ENCODE measurements around the gene ZNF710. TPM values are rescaled to one million over a fixed set of nuclear protein-coding genes. Genes with fewer than 3 reads are reported as not detected.

ZNF710 gene
- total and polyA plus RNA-seq, 9 of the 15 experiments (the other 6 are each of a cell fraction or from before 2014, with no cell fraction given), result 0.56 to 14.2 (median 5.2) TPM

DNA sequence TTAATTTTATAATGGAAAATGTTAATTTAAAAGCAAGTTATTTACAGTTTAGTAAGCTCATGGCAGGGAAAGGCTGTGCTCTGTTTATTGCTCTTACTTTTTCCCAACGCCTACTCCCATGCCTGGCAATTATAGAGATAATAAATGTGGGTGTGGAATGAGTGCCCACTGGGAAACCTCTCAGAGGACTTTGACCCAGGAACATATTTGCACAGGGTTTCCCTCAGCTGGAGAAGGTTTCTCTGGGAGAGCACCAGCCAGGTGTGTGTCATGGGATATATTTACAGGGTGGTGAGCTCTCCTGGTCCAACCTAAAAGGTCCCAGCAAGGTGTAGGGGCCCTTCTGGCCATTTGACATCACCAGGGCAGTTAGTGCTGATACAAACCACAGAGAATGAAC lies 27.9 kb downstream of the ZNF710 start:
- no peaks in the 10 kb centered on the region for H3K27me3 ChIP-seq (ENCODE audit: control insufficient read depth in 2 of 2, insufficient read depth in 2 of 2, low read length in 2 of 2)
- BruUV-seq (replicated peaks), result no TSS peak
- ATAC-seq, result no peak
- POLR2A ChIA-PET, result interaction anchor here (0.5 kb wide), 1 partner anchor 9 kb away, joined by 3 read pairs; no protein-coding TSS in a partner anchor
- CTCF ChIA-PET (ENCODE audit: low intra/inter-chr PET ratio), result no interaction called here
- intact Hi-C loops (cut with micrococcal nuclease) (no loop called here), in situ Hi-C loops (cut with MboI) (no loop called here)
- no peak for FAIRE-seq
- no peaks in the 10 kb centered on the region for H3K9me3 ChIP-seq (replicated peaks; ENCODE audit: control insufficient read depth, insufficient read depth, low read depth, low read length)
- no peaks in the 10 kb centered on the region for H3K79me2 ChIP-seq (ENCODE audit: control insufficient read depth, insufficient read depth, low read length)
- no peaks in the 10 kb centered on the region for H3K36me3 ChIP-seq (ENCODE audit: control insufficient read depth, insufficient read depth, low read length)
- H3K9me1 ChIP-seq (ENCODE audit: control insufficient read depth, insufficient read depth, low read length), result no peaks in the 10 kb centered on the region
- no peak overlapping the region for H3K4me2 ChIP-seq (ENCODE audit: insufficient read depth, low read length)
- peaks cover 0 to 9% of the 10 kb centered on the region in 2 experiments; a peak in 3 of 5 replicates for H3K4me1 ChIP-seq (replicated peaks in 1 of 2; ENCODE audit: control insufficient read depth in 2 of 2, insufficient read depth in 2 of 2, low read length in 2 of 2)
- DNase-seq (ENCODE audit: extremely low read depth in 1 of 4, low spot score in 3 of 4), result no peak
- 53% methylated on average over 1 of the region's 1 CpG for WGBS (ENCODE audit: insufficient coverage, low coverage, missing lambda C conversion rate)
- no peak overlapping the region for H3K27ac ChIP-seq (ENCODE audit: extremely low read depth, low read depth, low read length)
- H3K9ac ChIP-seq (ENCODE audit: insufficient read depth in 1 of 2, low read depth in 2 of 2, low read length in 2 of 2), result no peak overlapping the region
- no peaks in the 10 kb centered on the region for H4K20me1 ChIP-seq (replicated peaks; ENCODE audit: control insufficient read depth, insufficient read depth, low read length)
- H2AFZ ChIP-seq (ENCODE audit: low read depth, low read length), result no peak overlapping the region
- no peak overlapping the region for H3K4me3 ChIP-seq
- TF ChIP-seq FIP1L1 (IDR thresholded peaks at IDR 0.05; ENCODE audit: low read depth, low read length, poor library complexity, severe bottlenecking) (no peak), RCOR1 (IDR thresholded peaks at IDR 0.05; ENCODE audit: borderline replicate concordance in 1 of 2, low read depth in 2 of 2, low read length in 2 of 2) (no peak), PTTG1 (tag; IDR thresholded peaks at IDR 0.05; ENCODE audit: low read depth) (no peak), JUNB (CRISPR knock-in tag; conservative IDR thresholded peaks at IDR 0.05) (no peak), GATA2 (CRISPR knock-in tag; IDR thresholded peaks at IDR 0.05) (no peak)
- TF ChIP-seq, protein P1, sequence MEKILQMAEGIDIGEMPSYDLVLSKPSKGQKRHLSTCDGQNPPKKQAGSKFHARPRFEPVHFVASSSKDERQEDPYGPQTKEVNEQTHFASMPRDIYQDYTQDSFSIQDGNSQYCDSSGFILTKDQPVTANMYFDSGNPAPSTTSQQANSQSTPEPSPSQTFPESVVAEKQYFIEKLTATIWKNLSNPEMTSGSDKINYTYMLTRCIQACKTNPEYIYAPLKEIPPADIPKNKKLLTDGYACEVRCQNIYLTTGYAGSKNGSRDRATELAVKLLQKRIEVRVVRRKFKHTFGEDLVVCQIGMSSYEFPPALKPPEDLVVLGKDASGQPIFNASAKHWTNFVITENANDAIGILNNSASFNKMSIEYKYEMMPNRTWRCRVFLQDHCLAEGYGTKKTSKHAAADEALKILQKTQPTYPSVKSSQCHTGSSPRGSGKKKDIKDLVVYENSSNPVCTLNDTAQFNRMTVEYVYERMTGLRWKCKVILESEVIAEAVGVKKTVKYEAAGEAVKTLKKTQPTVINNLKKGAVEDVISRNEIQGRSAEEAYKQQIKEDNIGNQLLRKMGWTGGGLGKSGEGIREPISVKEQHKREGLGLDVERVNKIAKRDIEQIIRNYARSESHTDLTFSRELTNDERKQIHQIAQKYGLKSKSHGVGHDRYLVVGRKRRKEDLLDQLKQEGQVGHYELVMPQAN (IDR thresholded peaks at IDR 0.05; ENCODE audit: borderline replicate concordance), result no peak
- TF ChIP-seq, protein P2, sequence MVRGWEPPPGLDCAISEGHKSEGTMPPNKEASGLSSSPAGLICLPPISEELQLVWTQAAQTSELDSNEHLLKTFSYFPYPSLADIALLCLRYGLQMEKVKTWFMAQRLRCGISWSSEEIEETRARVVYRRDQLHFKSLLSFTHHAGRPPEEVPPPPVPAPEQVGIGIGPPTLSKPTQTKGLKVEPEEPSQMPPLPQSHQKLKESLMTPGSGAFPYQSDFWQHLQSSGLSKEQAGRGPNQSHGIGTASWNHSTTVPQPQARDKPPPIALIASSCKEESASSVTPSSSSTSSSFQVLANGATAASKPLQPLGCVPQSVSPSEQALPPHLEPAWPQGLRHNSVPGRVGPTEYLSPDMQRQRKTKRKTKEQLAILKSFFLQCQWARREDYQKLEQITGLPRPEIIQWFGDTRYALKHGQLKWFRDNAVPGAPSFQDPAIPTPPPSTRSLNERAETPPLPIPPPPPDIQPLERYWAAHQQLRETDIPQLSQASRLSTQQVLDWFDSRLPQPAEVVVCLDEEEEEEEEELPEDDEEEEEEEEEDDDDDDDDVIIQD (CRISPR knock-in tag; IDR thresholded peaks at IDR 0.05), result no peak
- TF ChIP-seq, protein P3, sequence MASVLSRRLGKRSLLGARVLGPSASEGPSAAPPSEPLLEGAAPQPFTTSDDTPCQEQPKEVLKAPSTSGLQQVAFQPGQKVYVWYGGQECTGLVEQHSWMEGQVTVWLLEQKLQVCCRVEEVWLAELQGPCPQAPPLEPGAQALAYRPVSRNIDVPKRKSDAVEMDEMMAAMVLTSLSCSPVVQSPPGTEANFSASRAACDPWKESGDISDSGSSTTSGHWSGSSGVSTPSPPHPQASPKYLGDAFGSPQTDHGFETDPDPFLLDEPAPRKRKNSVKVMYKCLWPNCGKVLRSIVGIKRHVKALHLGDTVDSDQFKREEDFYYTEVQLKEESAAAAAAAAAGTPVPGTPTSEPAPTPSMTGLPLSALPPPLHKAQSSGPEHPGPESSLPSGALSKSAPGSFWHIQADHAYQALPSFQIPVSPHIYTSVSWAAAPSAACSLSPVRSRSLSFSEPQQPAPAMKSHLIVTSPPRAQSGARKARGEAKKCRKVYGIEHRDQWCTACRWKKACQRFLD (CRISPR knock-in tag; IDR thresholded peaks at IDR 0.05), result no peak
- TF ChIP-seq, protein P4, sequence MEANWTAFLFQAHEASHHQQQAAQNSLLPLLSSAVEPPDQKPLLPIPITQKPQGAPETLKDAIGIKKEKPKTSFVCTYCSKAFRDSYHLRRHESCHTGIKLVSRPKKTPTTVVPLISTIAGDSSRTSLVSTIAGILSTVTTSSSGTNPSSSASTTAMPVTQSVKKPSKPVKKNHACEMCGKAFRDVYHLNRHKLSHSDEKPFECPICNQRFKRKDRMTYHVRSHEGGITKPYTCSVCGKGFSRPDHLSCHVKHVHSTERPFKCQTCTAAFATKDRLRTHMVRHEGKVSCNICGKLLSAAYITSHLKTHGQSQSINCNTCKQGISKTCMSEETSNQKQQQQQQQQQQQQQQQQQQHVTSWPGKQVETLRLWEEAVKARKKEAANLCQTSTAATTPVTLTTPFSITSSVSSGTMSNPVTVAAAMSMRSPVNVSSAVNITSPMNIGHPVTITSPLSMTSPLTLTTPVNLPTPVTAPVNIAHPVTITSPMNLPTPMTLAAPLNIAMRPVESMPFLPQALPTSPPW (CRISPR knock-in tag; IDR thresholded peaks at IDR 0.05), result no peak
- TF ChIP-seq, protein P5, sequence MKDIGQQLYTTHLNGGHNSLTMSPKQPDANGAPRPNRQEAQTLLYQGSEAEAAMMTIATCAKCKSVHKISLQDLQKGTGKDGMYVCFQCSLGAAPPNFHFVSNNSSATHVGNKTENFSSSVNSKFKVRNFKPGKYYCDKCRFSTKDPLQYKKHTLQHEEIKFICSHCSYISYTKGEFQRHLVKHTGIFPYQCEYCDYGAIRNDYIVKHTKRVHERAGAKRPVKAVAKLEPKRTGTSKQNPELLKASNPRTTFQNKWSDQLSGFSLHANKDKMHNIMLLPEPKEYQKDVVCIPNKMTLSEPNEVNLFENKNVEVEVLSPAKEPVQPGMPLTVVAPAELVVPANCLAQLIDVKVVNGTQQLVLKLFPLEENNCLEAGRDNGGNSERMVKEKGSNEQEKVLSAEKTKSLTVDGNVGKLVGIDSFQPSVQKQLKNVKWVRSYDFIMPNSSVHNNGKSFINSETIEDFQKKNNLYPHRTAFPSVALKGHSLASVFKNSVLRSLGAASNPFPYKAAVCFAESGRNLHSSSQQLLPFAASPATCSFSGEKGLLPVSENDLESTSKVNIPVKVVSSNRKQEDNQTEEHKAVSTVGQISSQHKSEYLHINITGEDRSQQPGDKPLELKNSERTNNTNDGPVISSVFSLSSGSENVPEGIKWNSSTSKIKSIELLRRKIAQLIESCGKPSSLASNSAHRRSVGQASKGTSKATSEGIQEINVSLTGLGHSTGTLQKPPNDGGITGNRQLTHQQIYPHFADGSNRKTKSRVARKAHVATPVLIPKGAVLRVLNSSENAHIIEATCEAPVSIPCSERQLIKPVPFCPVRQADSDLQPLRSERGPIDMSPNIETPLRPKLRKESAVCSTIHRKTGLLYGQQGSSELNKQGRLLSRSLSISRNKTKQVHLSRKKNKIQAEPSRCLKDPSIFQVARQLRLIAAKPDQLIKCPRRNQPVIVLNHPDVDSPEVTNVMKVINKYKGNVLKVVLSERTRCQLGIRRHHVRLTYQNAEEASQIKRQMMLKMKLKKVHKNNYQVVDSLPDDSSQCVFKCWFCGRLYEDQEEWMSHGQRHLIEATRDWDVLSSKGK (CRISPR knock-in tag; IDR thresholded peaks at IDR 0.05), result no peak

Measured in K562 (cell line).